GM18909 (cell line): ENCODE measurements around the gene DAZ3.
"Not testable (repeated sequence)": the region's sequence is repeated elsewhere in the genome, so short reads cannot be mapped to it uniquely, and the experiment has no call there.

Experiments
- ATAC-seq: cut with Tn5 transposase; IDR thresholded peaks from one replicate; pipeline ENCODE4 v1.9.1; 2021; ENCODE audit warnings: mild to moderate bottlenecking; ENCODE audit not compliant: unreplicated experiment, poor library complexity

The DAZ3 gene

DNA sequence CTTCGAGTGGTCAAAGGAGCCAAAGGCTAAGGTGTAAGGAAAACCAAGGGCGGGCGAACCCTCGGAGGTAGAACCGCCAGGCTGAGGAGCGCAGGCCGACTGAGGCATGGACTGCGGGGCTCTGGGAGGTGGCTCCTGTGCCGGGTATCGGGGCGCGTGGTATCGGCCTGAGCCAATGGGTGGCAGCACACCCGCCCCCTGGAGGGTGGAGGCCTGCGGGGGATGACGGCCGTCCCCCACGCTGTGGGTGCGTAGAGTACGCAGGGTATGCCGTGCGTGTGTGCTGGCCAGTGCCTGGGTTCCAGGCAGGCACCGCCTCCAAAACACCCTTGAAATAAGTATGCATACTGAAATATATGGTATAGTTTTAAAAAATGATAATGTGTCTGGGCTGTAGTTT is at the start of gene DAZ3:
TSS of gene DAZ3 (minus strand) at position 101 of the 400 bp plus-strand sequence. CDS start 208 bp downstream, outside the sequence.
- not testable (repeated sequence) for ATAC-seq

DNA sequence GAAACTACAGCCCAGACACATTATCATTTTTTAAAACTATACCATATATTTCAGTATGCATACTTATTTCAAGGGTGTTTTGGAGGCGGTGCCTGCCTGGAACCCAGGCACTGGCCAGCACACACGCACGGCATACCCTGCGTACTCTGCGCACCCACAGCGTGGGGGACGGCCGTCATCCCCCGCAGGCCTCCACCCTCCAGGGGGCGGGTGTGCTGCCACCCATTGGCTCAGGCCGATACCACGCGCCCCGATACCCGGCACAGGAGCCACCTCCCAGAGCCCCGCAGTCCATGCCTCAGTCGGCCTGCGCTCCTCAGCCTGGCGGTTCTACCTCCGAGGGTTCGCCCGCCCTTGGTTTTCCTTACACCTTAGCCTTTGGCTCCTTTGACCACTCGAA is 20.4 kb upstream of the DAZ3 start, which contains the start of gene DAZ4:
TSS of gene DAZ4 (plus strand) at position 301 of the 400 bp plus-strand sequence. CDS start 208 bp downstream, outside the sequence.
- ATAC-seq, result not testable (repeated sequence)

GRCh38 chrY:24825069-24825468 is 11.9 kb upstream of the DAZ3 start:
- not testable (repeated sequence) for ATAC-seq

GRCh38 chrY:24824184-24824879 is 11.1 kb upstream of the DAZ3 start:
- not testable (repeated sequence) for ATAC-seq

- not testable (repeated sequence) for ATAC-seq
Measured at GRCh38 chrY:24821836-24822235, 8.6 kb upstream of the DAZ3 start.
